ENCODE results near the gene FBXW4.

The FBXW4 gene

DNA sequence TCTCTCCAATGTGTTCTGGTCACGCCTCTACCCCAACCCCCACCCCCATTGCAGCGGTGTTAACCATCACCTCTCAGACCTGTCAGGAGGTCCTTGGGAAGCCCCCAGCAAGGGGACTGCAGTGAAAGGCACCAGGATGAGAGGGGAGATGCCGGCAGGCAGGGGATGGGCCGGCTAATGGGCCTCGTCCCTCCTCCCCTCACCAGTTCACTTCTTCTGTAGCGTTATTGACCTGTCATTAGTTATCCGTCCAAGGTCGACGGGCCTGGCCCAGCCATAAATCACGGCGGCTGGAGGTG lies 125.7 kb downstream of the FBXW4 start:
- no peak for DNase-seq (ENCODE audit: low read depth in 3 of 3, low spot score in 1 of 3)

DNA sequence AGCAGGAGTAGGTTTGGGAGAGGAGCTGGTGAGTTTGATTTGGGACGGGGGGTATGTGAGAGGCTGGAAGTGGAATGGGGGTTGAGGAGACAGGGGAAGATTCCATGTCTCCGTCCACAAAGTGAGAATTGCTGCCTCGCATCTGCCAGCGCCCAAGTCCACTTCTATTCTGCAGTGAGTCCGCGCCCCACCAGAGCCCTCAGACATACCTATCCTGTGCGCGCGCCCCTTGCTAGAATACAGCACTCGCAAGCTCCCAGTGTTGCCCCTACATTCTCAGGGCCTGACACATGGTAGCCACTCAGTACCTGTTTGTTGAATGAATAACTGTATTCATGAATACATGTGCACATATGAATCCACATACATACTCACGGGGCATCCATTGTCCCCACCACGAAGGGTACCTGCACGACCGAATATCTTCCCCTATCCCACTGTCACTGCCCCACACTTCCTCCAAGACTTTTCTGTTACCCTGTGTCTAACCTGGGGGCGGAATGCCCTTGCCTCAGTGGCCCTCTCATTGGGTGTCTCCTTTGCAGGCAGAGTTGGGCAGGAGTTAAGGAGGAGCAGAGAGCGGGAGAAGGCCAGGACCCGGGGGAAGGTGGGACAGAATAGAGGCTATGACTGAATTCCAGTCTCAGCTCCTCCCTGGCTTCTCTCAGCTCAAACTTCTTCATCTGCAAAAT lies 126.8 kb downstream of the FBXW4 start:
- DNase-seq (ENCODE audit: low read depth in 3 of 3, low spot score in 1 of 3): no peak

GRCh38 chr10:101567165-101568006 lies 127.6 kb downstream of the FBXW4 start:
- DNase-seq (ENCODE audit: low read depth in 3 of 3, low spot score in 1 of 3): no peak

DNA sequence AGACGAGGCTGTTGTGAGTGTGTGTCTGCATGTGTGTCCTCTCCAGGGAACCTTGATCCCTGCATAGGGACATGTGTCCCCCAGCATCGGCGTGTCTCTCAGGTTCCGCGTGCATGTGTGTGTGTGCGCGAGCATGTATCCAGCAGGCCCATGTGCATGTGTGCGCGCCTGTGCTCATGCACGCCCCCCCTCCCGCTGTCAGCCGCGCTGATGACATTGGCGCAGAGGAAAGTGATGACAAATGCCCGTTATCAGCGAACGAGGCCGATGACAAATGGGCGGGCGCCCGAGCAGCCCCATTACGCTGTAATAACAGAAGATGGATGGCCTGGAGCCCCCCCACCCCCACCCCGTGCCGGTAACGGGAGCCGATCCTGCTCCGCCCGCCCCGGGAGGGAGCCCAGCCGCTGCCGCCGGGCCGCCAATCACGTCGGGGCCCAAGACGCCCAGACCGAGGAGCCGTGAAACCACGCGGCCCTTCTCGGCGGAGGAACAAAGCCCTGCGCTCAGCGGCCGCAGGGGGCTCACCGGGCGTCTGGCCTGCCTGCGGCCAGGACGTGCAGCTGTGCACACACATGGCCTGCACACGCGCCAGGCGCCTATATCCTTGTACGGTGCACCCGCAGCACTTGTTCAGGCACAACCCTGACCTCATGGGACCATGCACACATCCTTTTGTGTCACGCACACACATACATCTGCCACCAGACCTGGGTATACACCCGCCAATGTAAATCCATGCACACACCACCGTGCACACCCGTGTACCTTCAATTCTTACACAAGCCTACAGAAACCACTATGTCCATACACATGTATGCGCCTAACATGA lies 128.4 kb downstream of the FBXW4 start:
- DNase-seq (ENCODE audit: low read depth in 3 of 3, low spot score in 1 of 3): no peak

- no peak for DNase-seq (ENCODE audit: low read depth in 3 of 3, low spot score in 1 of 3)
These were observed 129.0 kb downstream of the FBXW4 start for GRCh38 chr10:101565936-101566332.

GRCh38 chr10:101565370-101565900 lies 129.5 kb downstream of the FBXW4 start:
- DNase-seq (ENCODE audit: low read depth in 3 of 3, low spot score in 1 of 3): no peak

DNA sequence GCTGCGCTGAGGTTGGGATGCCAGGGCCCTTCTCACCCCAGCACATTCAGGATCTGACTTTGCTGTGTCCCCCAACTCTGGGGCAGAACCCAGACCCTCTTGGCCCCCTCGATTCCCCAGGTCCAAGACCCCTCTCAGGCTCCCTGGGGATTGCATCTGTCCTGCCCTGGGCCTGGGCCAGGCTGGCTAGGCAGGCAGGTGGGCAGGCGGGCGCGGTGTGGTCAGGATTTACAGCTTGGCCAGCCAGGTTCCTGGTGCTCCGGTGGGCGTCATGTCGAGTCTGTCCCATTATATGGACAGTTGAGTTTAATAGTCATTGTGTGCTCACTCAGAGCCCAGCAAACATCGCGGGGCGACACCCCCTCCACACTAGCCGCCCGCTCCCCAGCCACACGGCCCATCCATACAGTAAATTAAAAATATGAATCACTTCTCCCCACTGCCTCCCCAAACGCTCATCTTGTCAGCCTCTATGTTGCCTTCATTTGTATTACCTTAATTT lies 130.4 kb downstream of the FBXW4 start:
- DNase-seq (ENCODE audit: low read depth in 3 of 3, low spot score in 1 of 3): no peak

DNA sequence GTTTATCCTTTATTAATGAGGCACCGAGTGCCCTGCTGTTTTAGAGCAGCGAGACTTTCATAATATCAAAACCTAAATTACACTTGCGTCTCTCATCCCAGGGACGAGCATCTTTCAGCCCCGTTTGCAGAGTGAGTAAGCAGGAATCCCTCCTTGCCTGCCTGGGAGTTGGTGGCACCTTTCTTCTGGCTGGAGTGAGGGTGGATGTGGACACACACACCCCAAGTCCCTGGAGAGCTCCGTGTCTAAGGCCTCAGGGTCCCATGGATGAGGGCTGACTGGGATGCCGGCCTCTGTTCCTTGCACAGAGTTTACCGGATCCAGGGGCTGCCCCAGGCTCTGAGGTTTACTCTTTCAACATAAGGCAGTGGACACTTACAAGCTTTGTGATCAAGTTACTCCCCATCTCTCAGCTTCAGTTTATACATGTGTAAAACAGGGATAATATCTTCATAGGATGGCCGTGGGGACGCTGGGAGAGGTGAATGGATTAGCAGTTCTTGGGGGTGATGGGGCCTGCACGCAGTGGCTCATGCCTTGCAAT lies 131.4 kb downstream of the FBXW4 start:
- DNase-seq (ENCODE audit: low read depth in 3 of 3, low spot score in 1 of 3): no peak

DNA sequence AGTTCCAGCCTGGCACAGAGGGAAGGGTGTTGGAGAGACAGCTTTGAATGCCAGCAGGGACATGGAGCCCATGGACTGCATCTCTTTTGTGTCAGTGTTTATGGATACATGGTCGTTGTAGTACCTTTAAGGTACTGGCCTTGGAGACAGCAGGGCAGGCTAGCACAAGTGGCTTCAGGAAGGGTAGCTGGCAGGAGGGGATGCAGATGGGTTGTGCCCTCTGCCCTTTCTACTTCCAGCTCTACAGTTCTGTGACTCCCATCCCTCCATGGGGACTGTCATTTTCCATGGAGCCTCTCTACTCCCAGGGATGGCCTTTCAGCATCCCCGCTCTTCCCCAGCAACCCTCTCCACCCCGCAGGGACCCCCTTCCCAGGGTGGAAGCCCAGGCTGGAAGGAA lies 132.0 kb downstream of the FBXW4 start:
- no peak for DNase-seq (ENCODE audit: low read depth in 3 of 3, low spot score in 1 of 3)

GRCh38 chr10:101562231-101562630 lies 132.7 kb downstream of the FBXW4 start:
- no peak for DNase-seq (ENCODE audit: low read depth in 3 of 3, low spot score in 1 of 3)

GRCh38 chr10:101561068-101561915 lies 133.7 kb downstream of the FBXW4 start:
- no peak for DNase-seq (ENCODE audit: low read depth in 3 of 3, low spot score in 1 of 3)

Data from stimulated activated CD4-positive, alpha-beta T cell treated with anti-CD3 and anti-CD28 coated beads, TNF-alpha, amount 100 ng/mL, for 1 hour (primary cell).